Stromal cell of bone marrow (primary cell): Measurements from ENCODE around the gene PSMC3IP.
"Not testable (repeated sequence)": the region's sequence is repeated elsewhere in the genome, so short reads cannot be mapped to it uniquely, and the experiment has no call there.

ENCODE experiments used
- DNase-seq: peaks from one replicate; pipeline ENCODE4 v3.0.0-alpha.2; 2012; ENCODE audit warnings: low read depth

The PSMC3IP gene, protein sequence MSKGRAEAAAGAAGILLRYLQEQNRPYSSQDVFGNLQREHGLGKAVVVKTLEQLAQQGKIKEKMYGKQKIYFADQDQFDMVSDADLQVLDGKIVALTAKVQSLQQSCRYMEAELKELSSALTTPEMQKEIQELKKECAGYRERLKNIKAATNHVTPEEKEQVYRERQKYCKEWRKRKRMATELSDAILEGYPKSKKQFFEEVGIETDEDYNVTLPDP

GRCh38 chr17:42577532-42578281 is at the start of gene PSMC3IP:
Gene PSMC3IP (minus strand): TSS chr17:42577729. CDS start chr17:42577686, 43 bp downstream.
- peak; percentile 93 for DNase-seq

GRCh38 chr17:42623732-42624596 is 46.4 kb upstream of the PSMC3IP start:
- no peak for DNase-seq

DNA sequence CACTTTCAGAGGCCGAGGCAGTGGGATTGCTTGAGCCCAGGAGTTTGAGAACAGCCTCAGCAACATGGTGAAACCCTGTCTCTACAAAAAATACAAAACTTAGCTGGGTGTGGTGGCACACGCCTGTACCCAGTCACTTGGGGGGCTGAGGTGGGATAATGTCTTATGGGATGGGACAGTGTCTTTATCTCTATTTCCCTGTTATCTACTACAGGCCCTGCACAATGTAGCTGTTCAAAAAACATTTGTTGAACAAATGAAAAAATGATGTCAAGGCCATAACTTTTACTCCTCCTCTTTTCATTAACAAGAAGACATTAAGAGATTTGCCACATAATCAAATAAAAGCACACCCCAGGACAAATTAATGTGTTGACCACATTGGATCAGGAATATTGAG is 45.7 kb upstream of the PSMC3IP start:
- no peak for DNase-seq

- DNase-seq, result not testable (repeated sequence)
These were observed 44.5 kb upstream of the PSMC3IP start for GRCh38 chr17:42621987-42622386.

DNA sequence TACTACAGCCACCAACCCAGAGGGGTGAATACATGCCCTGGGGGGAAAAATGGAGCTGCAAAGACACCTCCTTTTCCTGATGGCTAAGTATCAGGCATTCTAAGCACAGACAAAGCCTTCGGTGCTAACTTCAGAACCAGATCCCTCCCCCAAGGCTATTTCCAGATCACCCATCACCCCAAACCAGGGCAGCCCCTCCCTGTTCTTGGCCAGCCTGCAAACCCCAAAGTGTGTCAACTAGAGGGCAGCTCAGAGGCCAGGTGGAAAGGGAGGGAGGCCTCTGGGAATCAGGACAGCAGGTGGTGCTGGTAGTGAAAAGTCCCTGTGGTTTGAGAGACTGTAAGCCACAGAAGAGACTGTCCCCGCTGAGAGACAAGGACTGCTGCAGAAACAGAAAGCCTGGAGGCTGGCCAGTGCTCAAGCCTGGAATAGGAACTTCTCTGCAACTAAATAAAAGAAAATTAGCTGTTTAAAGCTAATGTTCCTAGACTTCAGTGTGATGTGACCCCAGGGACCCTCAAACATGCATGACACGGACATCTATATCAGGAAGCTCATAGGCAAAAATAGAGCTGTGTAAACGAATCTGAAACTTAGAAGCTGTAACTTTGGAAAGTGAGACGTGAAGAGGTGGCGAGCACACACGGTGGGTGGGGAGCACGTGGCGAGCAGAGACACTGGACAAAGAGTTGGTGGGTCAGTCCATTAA is 41.1 kb upstream of the PSMC3IP start:
- no peak for DNase-seq

DNA sequence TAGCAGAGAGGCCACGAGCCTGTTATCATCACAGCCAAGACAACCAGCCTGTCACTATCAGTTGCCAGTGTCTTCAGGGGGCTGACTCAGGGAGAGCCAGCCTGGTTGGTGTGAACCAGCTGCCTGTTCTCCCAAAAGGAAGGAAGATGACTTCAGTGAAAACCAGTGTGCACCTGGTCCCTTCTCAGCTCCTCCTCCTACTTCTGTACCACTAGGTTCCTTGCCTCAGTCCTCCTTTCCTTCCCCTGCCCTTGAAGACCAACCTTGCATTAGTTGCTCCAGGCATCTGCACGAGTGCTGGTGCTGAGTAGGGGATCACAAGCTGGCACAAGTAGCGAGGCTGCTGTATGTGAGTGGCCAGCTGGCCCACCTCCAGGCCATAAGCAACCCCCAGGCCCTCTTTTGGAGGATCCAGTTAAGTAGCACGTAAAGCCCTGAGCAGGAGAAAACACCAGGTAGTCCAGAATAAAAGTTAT is 40.5 kb upstream of the PSMC3IP start:
- no peak for DNase-seq

DNA sequence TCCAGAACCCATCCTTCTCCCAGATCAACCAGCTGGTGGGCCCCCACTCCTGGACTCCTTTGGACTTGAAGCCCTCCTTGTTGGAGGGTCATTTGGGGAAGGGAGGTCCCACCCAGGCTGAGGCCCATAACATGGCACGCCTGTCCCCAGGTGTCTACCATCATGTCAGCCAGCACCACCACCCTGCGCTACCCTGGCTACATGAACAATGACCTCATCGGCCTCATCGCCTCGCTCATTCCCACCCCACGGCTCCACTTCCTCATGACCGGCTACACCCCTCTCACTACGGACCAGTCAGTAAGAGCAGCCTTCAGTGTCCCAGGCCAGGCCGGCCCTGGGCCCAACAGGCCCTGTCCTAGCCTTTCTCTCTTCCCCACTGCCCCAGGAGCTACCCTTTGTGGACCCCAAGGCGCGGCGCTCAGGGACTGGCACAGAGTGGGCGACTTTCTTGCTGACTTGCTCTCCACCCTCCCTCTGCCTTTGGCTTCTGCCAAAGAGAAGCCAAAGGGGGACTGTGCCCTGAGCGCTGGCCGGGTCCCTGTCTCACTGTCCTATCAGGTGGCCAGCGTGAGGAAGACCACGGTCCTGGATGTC is 36.3 kb upstream of the PSMC3IP start:
- no peak for DNase-seq

DNA sequence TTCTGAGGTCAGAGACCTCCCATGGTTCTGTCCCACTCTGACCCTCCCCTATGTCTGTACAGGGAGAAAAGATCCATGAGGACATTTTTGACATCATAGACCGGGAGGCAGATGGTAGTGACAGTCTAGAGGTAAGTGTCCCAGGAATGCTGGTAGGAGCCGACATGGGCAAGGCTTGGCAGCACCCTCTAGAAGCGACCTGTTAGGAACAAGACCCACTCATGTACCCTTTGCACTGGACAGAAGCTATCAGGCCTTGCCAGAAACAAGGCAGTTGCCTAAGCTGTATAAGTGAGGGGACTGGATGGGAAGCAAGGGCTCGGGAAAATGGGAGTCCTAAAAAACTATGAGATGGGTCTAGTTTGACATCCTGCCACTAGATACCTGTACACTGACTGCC is 34.5 kb upstream of the PSMC3IP start:
- no peak for DNase-seq

- DNase-seq, result not testable (repeated sequence)
These were observed 32.6 kb upstream of the PSMC3IP start for GRCh38 chr17:42609814-42610801.

DNA sequence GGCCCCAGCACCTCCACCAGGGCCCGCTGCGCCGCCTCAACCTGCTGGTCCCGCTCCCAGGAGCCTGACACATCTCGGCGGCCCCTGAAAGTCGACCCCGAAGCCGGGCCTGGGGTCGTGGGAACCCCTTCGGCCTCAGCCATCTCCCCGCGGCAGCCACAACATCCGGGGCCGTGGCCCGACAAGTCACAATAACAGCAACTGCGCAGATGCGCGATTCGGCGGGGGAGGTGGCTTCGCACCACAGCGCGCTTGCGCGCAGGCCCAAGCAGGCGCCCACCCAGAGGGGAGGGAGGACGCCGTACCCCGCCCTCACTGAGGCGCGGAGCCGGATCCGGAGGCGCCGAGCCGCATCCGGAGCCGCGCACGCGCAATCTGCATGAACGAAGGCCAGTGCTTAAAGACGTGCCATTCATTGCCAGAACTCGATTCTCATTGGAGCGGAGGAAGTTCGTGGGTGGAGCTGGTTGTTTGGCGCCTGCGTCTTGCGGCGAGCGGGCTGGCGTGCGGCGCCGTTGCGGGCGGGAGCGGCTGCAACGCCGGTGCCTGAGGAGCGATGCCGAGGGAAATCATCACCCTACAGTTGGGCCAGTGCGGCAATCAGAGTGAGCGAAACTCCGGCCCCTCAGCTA is 31.8 kb upstream of the PSMC3IP start, which contains the start of the genes RETREG3 and TUBG1:
RETREG3 (minus strand) TSS at position 193 of the 632 bp plus-strand sequence; CDS start at position 143, 50 bp downstream.
TUBG1 (plus strand) TSS at position 502 of the 632 bp plus-strand sequence; CDS start at position 557, 55 bp downstream.
- DNase-seq, result peak; percentile 98

GRCh38 chr17:42608305-42609181 is 31.0 kb upstream of the PSMC3IP start:
- DNase-seq, result no peak

DNA sequence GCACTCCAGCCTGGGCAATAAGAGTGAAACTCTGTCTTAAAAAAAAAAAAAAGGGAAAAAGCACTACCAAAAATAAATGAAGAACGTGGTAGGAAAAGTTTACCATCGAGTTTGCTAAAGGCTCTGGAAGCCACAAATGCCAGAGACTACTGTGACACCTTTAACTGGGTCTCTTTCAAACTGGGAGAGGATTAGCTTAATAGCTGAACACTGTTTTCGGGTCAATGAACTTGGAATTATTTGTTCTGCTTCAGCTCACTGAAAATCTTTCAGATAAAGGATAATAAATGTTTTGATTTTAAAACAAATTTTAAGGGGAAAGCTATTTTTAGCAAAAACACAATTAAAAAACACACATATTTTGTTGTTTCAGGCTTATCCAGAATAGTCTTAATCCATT is 30.2 kb upstream of the PSMC3IP start:
- no peak for DNase-seq

DNA sequence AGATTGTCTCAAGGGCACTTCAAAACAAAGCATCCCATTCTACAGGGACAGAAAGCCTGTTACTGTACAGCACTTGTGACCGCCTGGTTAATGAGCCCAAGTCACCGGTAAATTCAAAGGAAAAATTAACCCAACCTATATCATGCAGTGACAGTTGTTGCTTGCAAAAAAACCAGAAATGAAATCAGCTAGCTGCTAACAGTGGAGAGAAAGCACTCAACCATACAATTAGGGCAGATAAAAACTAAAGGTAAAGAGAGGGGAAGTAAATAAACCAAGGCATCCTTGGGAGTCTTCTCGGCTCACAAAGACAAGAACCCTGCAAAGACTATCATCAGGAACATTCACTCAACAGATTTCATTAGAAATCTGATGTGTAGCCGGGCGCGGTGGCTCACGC is 25.8 kb upstream of the PSMC3IP start:
- no peak for DNase-seq

DNA sequence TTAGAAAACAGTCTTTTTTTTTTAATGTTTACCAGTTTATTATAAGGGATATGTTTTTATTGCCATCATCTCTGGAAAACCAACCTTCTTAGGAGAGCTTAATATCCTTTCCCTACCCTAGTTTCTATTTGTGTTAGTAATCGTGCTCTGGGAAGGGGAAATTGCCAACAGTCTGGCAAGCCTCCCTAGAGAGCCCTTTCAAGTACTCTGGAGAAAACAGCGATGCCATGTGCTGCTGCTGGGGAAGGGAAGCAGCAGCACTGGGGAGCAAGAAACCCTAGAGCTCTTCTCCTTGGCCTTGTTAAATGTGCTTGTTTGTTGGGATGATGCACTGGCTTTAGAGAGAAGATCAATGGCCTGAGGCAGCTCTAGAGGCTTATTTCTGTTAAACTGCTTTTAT is 21.4 kb upstream of the PSMC3IP start:
- DNase-seq, result peak; percentile 25

- no peak for DNase-seq
These were observed 18.9 kb upstream of the PSMC3IP start for GRCh38 chr17:42596386-42596785.

DNA sequence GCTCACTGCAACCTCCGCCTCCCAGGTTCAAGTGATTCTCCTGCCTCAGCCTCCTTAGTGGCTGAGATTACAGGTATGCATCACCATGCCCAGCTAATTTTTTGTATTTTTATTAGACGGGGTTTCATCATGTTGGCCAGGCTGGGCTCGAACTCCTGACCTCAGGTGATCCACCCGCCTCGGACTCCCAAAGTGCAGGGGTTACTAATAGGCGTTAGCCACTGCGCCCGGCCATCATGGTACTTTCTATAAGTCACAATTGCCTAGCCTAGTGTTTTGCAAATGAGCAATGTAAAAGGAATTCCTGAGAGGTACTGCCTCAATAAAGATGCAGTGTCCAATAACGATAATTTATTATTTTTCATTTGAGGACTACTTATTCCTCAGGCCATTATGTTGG is 13.9 kb upstream of the PSMC3IP start:
- DNase-seq, result no peak

- DNase-seq, result no peak
These were observed 13.4 kb upstream of the PSMC3IP start for GRCh38 chr17:42590886-42591285.

DNA sequence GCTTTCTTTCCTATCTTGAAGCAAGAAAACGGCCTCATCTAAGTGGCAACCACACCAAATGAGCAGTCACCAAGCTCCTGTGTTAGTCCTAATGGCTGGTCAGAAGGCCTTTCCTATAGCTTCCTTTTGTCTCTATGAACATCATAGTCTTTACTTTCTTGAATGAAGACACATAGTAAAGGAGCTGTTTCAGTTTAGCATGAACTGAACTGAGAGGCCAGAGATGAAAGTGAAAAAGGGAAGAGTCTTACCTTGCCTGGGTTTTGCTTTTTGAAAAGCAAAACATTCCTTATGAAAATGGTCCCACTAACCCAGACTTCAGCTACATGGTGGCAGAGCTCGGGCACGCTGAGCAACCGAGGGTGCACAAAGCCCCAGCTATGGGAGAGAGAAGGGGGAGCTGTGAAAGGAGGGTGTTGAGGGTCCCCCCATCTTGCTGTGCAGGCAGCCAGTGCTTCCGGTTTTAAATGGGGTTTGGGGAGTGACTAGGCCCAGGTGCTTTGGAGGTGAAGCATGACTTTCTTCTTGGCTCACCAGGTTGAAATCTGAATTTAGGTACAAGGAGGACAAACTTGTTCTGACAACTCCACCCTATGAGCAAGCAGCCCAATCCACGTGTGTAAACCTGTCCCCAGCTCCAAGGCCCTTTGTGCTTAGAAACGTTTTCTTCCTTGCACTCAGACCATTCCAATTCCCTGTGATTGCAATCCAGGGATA is 9.1 kb upstream of the PSMC3IP start:
- no peak for DNase-seq
